ENCODE results near the gene MCTP2.

DNA sequence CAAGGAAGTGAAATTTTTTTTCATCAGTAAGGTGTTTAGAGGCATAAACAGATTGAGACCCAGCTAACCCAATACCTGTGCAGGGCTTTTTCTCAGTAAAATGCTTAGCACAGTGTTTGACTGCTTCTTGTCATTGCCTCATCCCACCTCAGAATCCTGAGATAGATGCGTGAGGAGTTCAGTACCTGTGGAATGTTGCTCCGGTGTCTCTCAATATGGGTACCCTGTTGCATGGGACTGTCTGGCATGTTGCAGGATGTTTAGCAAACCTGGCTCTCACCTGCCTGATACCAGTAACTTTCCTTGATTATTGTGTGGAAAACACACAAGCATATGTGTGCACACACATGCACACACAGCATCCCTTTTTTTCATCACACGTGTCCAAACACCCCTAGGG, 128.4 kb downstream of the MCTP2 start:
- TF ChIP-seq ZNF132 (tag by site-specific recombination; IDR thresholded peaks at IDR 0.05; ENCODE audit: borderline replicate concordance) (no peak), ZNF274 (IDR thresholded peaks at IDR 0.05; ENCODE audit: low read length) (no peak), ZNF274 (tag by site-specific recombination; IDR thresholded peaks at IDR 0.05; ENCODE audit: borderline replicate concordance) (no peak)
- TF ChIP-seq, protein P1, sequence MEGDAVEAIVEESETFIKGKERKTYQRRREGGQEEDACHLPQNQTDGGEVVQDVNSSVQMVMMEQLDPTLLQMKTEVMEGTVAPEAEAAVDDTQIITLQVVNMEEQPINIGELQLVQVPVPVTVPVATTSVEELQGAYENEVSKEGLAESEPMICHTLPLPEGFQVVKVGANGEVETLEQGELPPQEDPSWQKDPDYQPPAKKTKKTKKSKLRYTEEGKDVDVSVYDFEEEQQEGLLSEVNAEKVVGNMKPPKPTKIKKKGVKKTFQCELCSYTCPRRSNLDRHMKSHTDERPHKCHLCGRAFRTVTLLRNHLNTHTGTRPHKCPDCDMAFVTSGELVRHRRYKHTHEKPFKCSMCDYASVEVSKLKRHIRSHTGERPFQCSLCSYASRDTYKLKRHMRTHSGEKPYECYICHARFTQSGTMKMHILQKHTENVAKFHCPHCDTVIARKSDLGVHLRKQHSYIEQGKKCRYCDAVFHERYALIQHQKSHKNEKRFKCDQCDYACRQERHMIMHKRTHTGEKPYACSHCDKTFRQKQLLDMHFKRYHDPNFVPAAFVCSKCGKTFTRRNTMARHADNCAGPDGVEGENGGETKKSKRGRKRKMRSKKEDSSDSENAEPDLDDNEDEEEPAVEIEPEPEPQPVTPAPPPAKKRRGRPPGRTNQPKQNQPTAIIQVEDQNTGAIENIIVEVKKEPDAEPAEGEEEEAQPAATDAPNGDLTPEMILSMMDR (tag by site-specific recombination; IDR thresholded peaks at IDR 0.05) = no peak
- TF ChIP-seq, protein P2, sequence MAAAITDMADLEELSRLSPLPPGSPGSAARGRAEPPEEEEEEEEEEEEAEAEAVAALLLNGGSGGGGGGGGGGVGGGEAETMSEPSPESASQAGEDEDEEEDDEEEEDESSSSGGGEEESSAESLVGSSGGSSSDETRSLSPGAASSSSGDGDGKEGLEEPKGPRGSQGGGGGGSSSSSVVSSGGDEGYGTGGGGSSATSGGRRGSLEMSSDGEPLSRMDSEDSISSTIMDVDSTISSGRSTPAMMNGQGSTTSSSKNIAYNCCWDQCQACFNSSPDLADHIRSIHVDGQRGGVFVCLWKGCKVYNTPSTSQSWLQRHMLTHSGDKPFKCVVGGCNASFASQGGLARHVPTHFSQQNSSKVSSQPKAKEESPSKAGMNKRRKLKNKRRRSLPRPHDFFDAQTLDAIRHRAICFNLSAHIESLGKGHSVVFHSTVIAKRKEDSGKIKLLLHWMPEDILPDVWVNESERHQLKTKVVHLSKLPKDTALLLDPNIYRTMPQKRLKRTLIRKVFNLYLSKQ (tag by site-specific recombination; IDR thresholded peaks at IDR 0.05; ENCODE audit: borderline replicate concordance) = no peak
